ENCODE measurements around the gene THSD7B. TPM values are rescaled to one million over a fixed set of nuclear protein-coding genes. Genes with fewer than 3 reads are reported as not detected.

The THSD7B gene
- total and polyA plus RNA-seq, 9 of the 15 experiments (the other 6 are each of a cell fraction or from before 2014, with no cell fraction given) = not detected

GRCh38 chr2:137708311-137708710 lies 943.0 kb downstream of the THSD7B start:
- CTCF ChIA-PET (ENCODE audit: low intra/inter-chr PET ratio) = no interaction called here
- no peak for FAIRE-seq
- intact Hi-C loops (cut with micrococcal nuclease) = no loop called here

More at GRCh38 chr2:137708311-137708710, 943.0 kb downstream of the THSD7B start:
- no peak for DNase-seq (ENCODE audit: extremely low read depth in 1 of 4, low spot score in 3 of 4)
- no peak overlapping the region for H3K27ac ChIP-seq (ENCODE audit: extremely low read depth, low read depth, low read length)
- no peak overlapping the region for H3K9ac ChIP-seq (ENCODE audit: insufficient read depth in 1 of 2, low read depth in 2 of 2, low read length in 2 of 2)
- no peak overlapping the region for H3K4me3 ChIP-seq
- no peaks in the 10 kb centered on the region for H3K27me3 ChIP-seq (ENCODE audit: control insufficient read depth in 2 of 2, insufficient read depth in 2 of 2, low read length in 2 of 2)
- WGBS (ENCODE audit: insufficient coverage, low coverage, missing lambda C conversion rate) = 6% methylated on average over 5 of the region's 5 CpGs
- no TSS peak for BruUV-seq (replicated peaks)
- no peaks in the 10 kb centered on the region for H3K79me2 ChIP-seq (ENCODE audit: control insufficient read depth, insufficient read depth, low read length)
- H3K4me1 ChIP-seq (replicated peaks in 1 of 2; ENCODE audit: control insufficient read depth in 2 of 2, insufficient read depth in 2 of 2, low read length in 2 of 2) = no peaks in the 10 kb centered on the region
- H3K9me3 ChIP-seq (replicated peaks; ENCODE audit: control insufficient read depth, insufficient read depth, low read depth, low read length) = no peaks in the 10 kb centered on the region; the same call in 1 of the 2 replicates
- POLR2A ChIA-PET = no interaction called here
- H2AFZ ChIP-seq (ENCODE audit: low read depth, low read length) = no peak overlapping the region
- H4K20me1 ChIP-seq (replicated peaks; ENCODE audit: control insufficient read depth, insufficient read depth, low read length) = no peaks in the 10 kb centered on the region
- H3K9me1 ChIP-seq (ENCODE audit: control insufficient read depth, insufficient read depth, low read length) = no peaks in the 10 kb centered on the region
- in situ Hi-C loops (cut with MboI) = no loop called here
- H3K36me3 ChIP-seq (ENCODE audit: control insufficient read depth, insufficient read depth, low read length) = no peaks in the 10 kb centered on the region
- no peak overlapping the region for H3K4me2 ChIP-seq (ENCODE audit: insufficient read depth, low read length)
- TF ChIP-seq TBP (optimal IDR thresholded peaks at IDR 0.05; ENCODE audit: low read depth, low read length) (no peak), GTF3C2 (IDR thresholded peaks at IDR 0.05; ENCODE audit: borderline replicate concordance, extremely low read depth, insufficient read length) (no peak), CHCHD3 (CRISPR knock-in tag; IDR thresholded peaks at IDR 0.05) (no peak), MAFF (IDR thresholded peaks at IDR 0.05; ENCODE audit: low read length) (no peak), ZNF668 (CRISPR knock-in tag; IDR thresholded peaks at IDR 0.05) (no peak), ZNF584 (CRISPR knock-in tag; IDR thresholded peaks at IDR 0.05; ENCODE audit: low read depth) (no peak), SRSF3 (IDR thresholded peaks at IDR 0.05; ENCODE audit: insufficient read depth, low read length) (no peak), NKRF (IDR thresholded peaks at IDR 0.05; ENCODE audit: borderline replicate concordance) (no peak), GTF2F1 (IDR thresholded peaks at IDR 0.05; ENCODE audit: low read depth, low read length) (no peak)
- TF ChIP-seq, protein P1, sequence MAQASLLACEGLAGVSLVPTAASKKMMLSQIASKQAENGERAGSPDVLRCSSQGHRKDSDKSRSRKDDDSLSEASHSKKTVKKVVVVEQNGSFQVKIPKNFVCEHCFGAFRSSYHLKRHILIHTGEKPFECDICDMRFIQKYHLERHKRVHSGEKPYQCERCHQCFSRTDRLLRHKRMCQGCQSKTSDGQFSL (CRISPR knock-in tag; IDR thresholded peaks at IDR 0.05) = no peak
- TF ChIP-seq, protein P1 (tag; IDR thresholded peaks at IDR 0.05) = no peak
- no peak for ATAC-seq

Measured in K562 (cell line).